ENCODE data around the gene PTK7.
"Not testable (repeated sequence)": the region's sequence is repeated elsewhere in the genome, so short reads cannot be mapped to it uniquely, and the experiment has no call there.

The PTK7 gene

GRCh38 chr6:43127180-43127579 is 51.1 kb downstream of the PTK7 start:
- TF ChIP-seq MAX (IDR thresholded peaks at IDR 0.05; ENCODE audit: low read depth, low read length) = no peak
- TF ChIP-seq POLR2A (IDR thresholded peaks at IDR 0.05; ENCODE audit: extremely low read depth, insufficient read length) = no peak
- no peak for TF ChIP-seq CTCF (IDR thresholded peaks at IDR 0.05; ENCODE audit: low read depth, low read length)
- TF ChIP-seq MYC (IDR thresholded peaks at IDR 0.05; ENCODE audit: low read depth, low read length) = no peak
- H3K4me3 ChIP-seq (ENCODE audit: low read depth, low read length) = no peak overlapping the region
- no peak for DNase-seq (ENCODE audit: low read depth)

- TF ChIP-seq MYC (IDR thresholded peaks at IDR 0.05; ENCODE audit: low read depth, low read length) (no peak), MAX (IDR thresholded peaks at IDR 0.05; ENCODE audit: low read depth, low read length) (no peak), POLR2A (IDR thresholded peaks at IDR 0.05; ENCODE audit: extremely low read depth, insufficient read length) (no peak), CTCF (IDR thresholded peaks at IDR 0.05; ENCODE audit: low read depth, low read length) (no peak)
- no peak overlapping the region for H3K4me3 ChIP-seq (ENCODE audit: low read depth, low read length)
- no peak for DNase-seq (ENCODE audit: low read depth)
Measured at GRCh38 chr6:43127877-43128276, 51.8 kb downstream of the PTK7 start.

GRCh38 chr6:43128926-43129325 is 52.8 kb downstream of the PTK7 start:
- TF ChIP-seq POLR2A (IDR thresholded peaks at IDR 0.05; ENCODE audit: extremely low read depth, insufficient read length) (no peak), CTCF (IDR thresholded peaks at IDR 0.05; ENCODE audit: low read depth, low read length) (no peak), MYC (IDR thresholded peaks at IDR 0.05; ENCODE audit: low read depth, low read length) (no peak)
- no peak for DNase-seq (ENCODE audit: low read depth)
- no peak overlapping the region for H3K4me3 ChIP-seq (ENCODE audit: low read depth, low read length)

GRCh38 chr6:43129434-43130194 is 53.5 kb downstream of the PTK7 start:
- H3K4me3 ChIP-seq (ENCODE audit: low read depth, low read length) = no peak overlapping the region
- TF ChIP-seq MAX (IDR thresholded peaks at IDR 0.05; ENCODE audit: low read depth, low read length) (0 out of 2 replicates have a peak, but pooled peaks have one; percentile 9), CTCF (IDR thresholded peaks at IDR 0.05; ENCODE audit: low read depth, low read length) (peak; percentile 67), MYC (IDR thresholded peaks at IDR 0.05; ENCODE audit: low read depth, low read length) (no peak), POLR2A (IDR thresholded peaks at IDR 0.05; ENCODE audit: extremely low read depth, insufficient read length) (no peak)
- peak; percentile 54 for DNase-seq (ENCODE audit: low read depth)

- H3K4me3 ChIP-seq (ENCODE audit: low read depth, low read length) = no peak overlapping the region
Measured at GRCh38 chr6:43130429-43130828, 54.3 kb downstream of the PTK7 start.

GRCh38 chr6:43131379-43131778 is 55.3 kb downstream of the PTK7 start:
- DNase-seq (ENCODE audit: low read depth); H3K4me3 ChIP-seq (ENCODE audit: low read depth, low read length): not testable (repeated sequence)

More at GRCh38 chr6:43130429-43130828, 54.3 kb downstream of the PTK7 start:
- no peak for DNase-seq (ENCODE audit: low read depth)
- no peak for TF ChIP-seq CTCF (IDR thresholded peaks at IDR 0.05; ENCODE audit: low read depth, low read length)
- no peak for TF ChIP-seq POLR2A (IDR thresholded peaks at IDR 0.05; ENCODE audit: extremely low read depth, insufficient read length)
- TF ChIP-seq MYC (IDR thresholded peaks at IDR 0.05; ENCODE audit: low read depth, low read length) = no peak
- TF ChIP-seq MAX (IDR thresholded peaks at IDR 0.05; ENCODE audit: low read depth, low read length) = no peak

Data from NB4 (cell line).